ENCODE data around the gene C14orf132. TPM values are rescaled to one million over a fixed set of nuclear protein-coding genes. Genes with fewer than 3 reads are reported as not detected.

Gene C14orf132
- total RNA-seq, 1 donor from 2014 or later: 552 TPM

DNA sequence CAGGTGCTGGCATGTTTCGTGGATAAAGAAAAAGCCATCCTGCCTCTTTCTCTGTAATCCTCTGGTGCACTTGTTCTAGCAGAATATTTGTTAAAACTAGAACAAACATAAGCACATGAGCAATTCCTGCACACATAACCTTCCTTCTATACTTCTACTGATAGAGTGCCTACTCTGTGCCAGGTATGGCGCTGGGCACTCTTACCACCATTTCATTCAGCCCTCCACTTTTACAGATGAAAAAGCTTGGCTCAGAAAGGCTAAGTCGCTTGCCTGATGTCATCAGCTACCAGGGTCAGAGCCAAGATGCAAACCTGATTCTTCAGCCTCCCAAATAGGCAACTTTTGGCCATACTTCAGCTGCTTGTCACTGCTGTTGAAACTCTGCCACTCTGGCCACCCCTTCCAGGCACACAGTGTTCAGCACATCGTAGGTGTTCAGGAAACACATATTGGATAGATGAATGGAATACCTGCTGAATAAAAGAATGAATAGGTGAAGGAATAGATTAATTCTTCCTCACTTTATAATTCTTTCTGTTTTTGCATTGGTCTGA lies 10.0 kb upstream of the C14orf132 start:
- H3K36me3 Mint-ChIP-seq (ENCODE audit: unreplicated experiment): no peaks in the 10 kb centered on the region
- peaks cover 6% of the 10 kb centered on the region for H3K27me3 Mint-ChIP-seq (ENCODE audit: unreplicated experiment)
- peaks cover 27% of the 10 kb centered on the region for H3K4me1 Mint-ChIP-seq (ENCODE audit: low read depth, unreplicated experiment)
- TF ChIP-seq CTCF (IDR thresholded peaks at IDR 0.05; ENCODE audit: partially characterized antibody, unreplicated experiment): no peak
- H3K4me3 Mint-ChIP-seq (ENCODE audit: unreplicated experiment): no peak overlapping the region
- no peak overlapping the region for H3K27ac Mint-ChIP-seq (ENCODE audit: unreplicated experiment)
- DNase-seq: no peak
- H3K9me3 Mint-ChIP-seq (ENCODE audit: unreplicated experiment): peaks cover 2% of the 10 kb centered on the region

GRCh38 chr14:96030108-96030760 lies 8.9 kb upstream of the C14orf132 start:
- no peaks in the 10 kb centered on the region for H3K36me3 Mint-ChIP-seq (ENCODE audit: unreplicated experiment)
- no peak for TF ChIP-seq CTCF (IDR thresholded peaks at IDR 0.05; ENCODE audit: partially characterized antibody, unreplicated experiment)
- DNase-seq: peak; percentile 40
- peak overlapping the region; percentile 59 for H3K27ac Mint-ChIP-seq (ENCODE audit: unreplicated experiment)
- peaks cover 28% of the 10 kb centered on the region for H3K4me1 Mint-ChIP-seq (ENCODE audit: low read depth, unreplicated experiment)
- H3K27me3 Mint-ChIP-seq (ENCODE audit: unreplicated experiment): peaks cover 6% of the 10 kb centered on the region
- peak overlapping the region; percentile 61 for H3K4me3 Mint-ChIP-seq (ENCODE audit: unreplicated experiment)
- peaks cover 2% of the 10 kb centered on the region for H3K9me3 Mint-ChIP-seq (ENCODE audit: unreplicated experiment)

- Mint-ChIP-seq H3K27me3 (ENCODE audit: unreplicated experiment) (peaks cover 6% of the 10 kb centered on the region), H3K36me3 (ENCODE audit: unreplicated experiment) (no peaks in the 10 kb centered on the region)
Measured at GRCh38 chr14:96031691-96032090, 7.5 kb upstream of the C14orf132 start.

DNA sequence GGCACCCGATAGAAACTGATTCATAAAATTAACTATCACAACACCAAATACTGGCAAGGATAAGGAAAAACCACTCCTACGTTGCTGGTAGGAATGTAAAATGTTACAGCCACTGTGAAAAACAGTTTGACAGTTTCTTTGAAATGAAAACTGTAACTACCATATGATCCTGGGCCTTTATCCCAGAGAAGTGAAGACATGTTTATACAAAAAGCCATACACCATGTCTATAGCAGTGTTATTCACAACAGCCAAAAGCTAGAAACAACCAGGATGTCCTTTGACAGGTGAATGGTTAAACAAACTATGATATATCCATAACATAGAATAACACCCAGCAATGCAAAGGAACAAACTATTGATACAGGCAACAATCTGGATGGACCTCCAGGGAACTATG lies 3.7 kb upstream of the C14orf132 start:
- Mint-ChIP-seq H3K36me3 (ENCODE audit: unreplicated experiment) (no peaks in the 10 kb centered on the region), H3K9me3 (ENCODE audit: unreplicated experiment) (peaks cover 13% of the 10 kb centered on the region), H3K27ac (ENCODE audit: unreplicated experiment) (no peak overlapping the region), H3K27me3 (ENCODE audit: unreplicated experiment) (peaks cover 14% of the 10 kb centered on the region), H3K4me1 (ENCODE audit: low read depth, unreplicated experiment) (peaks cover 45% of the 10 kb centered on the region), H3K4me3 (ENCODE audit: unreplicated experiment) (no peak overlapping the region)
- TF ChIP-seq CTCF (IDR thresholded peaks at IDR 0.05; ENCODE audit: partially characterized antibody, unreplicated experiment): no peak
- DNase-seq: no peak

More at GRCh38 chr14:96031691-96032090, 7.5 kb upstream of the C14orf132 start:
- Mint-ChIP-seq H3K4me3 (ENCODE audit: unreplicated experiment) (no peak overlapping the region), H3K27ac (ENCODE audit: unreplicated experiment) (no peak overlapping the region), H3K9me3 (ENCODE audit: unreplicated experiment) (no peaks in the 10 kb centered on the region), H3K4me1 (ENCODE audit: low read depth, unreplicated experiment) (peaks cover 41% of the 10 kb centered on the region)
- no peak for DNase-seq
- TF ChIP-seq CTCF (IDR thresholded peaks at IDR 0.05; ENCODE audit: partially characterized antibody, unreplicated experiment): no peak

- peak overlapping the region; percentile 79 for H3K4me3 Mint-ChIP-seq (ENCODE audit: unreplicated experiment)
- peaks cover 11% of the 10 kb centered on the region for H3K27me3 Mint-ChIP-seq (ENCODE audit: unreplicated experiment)
- peak; percentile 30 for DNase-seq
- H3K27ac Mint-ChIP-seq (ENCODE audit: unreplicated experiment): peak overlapping the region; percentile 73
- no peak for TF ChIP-seq CTCF (IDR thresholded peaks at IDR 0.05; ENCODE audit: partially characterized antibody, unreplicated experiment)
- peaks cover 13% of the 10 kb centered on the region for H3K36me3 Mint-ChIP-seq (ENCODE audit: unreplicated experiment)
- H3K9me3 Mint-ChIP-seq (ENCODE audit: unreplicated experiment): peaks cover 24% of the 10 kb centered on the region
- H3K4me1 Mint-ChIP-seq (ENCODE audit: low read depth, unreplicated experiment): peaks cover 50% of the 10 kb centered on the region
Measured at GRCh38 chr14:96037891-96038557, 1.1 kb upstream of the C14orf132 start.

Data from glutamatergic neuron (in vitro differentiated cells).